SK-N-DZ (cell line): ENCODE data around the gene AGAP1.

ENCODE experiments used
- DNase-seq: peaks from one replicate; pipeline ENCODE4 v3.0.0-alpha.2; 2015; ENCODE audit warnings: low spot score

The AGAP1 gene

GRCh38 chr2:235486729-235487128, 7.1 kb upstream of the AGAP1 start:
- no peak for DNase-seq

GRCh38 chr2:235489897-235490296, 3.9 kb upstream of the AGAP1 start:
- DNase-seq: no peak

DNA sequence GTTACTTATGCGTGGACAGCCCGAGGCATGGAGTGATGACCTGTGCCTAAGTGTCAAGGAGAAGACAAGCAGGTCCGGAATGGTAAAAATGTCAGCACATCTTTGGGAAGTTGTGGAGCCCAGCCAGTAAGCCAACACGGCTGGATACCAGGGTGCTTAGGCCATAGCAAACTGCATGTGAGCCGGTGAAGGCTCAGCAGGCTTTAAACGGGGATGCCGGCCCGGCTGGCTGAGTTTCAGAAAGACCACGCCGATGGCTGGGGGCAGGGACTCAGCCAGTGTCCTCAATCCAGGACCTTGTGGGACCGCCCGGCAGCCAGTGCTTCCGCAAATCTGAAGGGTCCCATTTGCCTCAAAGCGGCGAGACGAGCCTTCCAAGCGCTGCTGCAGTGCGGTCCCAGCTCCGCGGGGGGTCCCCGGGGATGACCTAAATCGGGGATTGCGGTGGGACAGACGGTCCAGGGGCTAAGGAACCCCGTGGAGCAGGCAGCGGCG, 946 bp upstream of the AGAP1 start:
- DNase-seq: no peak

- DNase-seq: peak; percentile 38
Observed at GRCh38 chr2:235493402-235493774, 455 bp upstream of the AGAP1 start.

- no peak for DNase-seq
Observed at GRCh38 chr2:235494716-235495372, 1.0 kb downstream of the AGAP1 start.

- no peak for DNase-seq
Observed at GRCh38 chr2:235495373-235496238, 1.8 kb downstream of the AGAP1 start.

DNA sequence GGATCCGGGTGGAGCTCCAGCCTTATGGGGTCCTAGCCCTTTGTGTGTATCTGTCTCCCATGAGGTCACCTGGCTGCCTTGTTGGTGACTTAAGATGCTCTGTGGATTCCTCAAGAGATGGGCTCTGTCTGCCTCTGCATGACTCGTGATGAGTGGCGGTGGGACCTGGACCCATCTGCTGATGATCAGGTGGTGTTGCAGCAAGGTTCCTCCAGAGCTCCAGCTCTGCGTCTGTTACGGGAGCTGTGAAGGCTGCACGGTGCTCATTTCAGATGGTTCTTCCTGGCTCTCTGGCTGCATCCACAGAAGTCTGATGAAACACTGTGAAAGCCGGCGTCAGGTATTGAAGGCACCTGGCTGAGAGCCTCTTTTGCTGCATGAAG, 2.4 kb downstream of the AGAP1 start:
- no peak for DNase-seq

GRCh38 chr2:235497096-235497495, 3.3 kb downstream of the AGAP1 start:
- no peak for DNase-seq

GRCh38 chr2:235498541-235498940, 4.7 kb downstream of the AGAP1 start:
- no peak for DNase-seq

DNA sequence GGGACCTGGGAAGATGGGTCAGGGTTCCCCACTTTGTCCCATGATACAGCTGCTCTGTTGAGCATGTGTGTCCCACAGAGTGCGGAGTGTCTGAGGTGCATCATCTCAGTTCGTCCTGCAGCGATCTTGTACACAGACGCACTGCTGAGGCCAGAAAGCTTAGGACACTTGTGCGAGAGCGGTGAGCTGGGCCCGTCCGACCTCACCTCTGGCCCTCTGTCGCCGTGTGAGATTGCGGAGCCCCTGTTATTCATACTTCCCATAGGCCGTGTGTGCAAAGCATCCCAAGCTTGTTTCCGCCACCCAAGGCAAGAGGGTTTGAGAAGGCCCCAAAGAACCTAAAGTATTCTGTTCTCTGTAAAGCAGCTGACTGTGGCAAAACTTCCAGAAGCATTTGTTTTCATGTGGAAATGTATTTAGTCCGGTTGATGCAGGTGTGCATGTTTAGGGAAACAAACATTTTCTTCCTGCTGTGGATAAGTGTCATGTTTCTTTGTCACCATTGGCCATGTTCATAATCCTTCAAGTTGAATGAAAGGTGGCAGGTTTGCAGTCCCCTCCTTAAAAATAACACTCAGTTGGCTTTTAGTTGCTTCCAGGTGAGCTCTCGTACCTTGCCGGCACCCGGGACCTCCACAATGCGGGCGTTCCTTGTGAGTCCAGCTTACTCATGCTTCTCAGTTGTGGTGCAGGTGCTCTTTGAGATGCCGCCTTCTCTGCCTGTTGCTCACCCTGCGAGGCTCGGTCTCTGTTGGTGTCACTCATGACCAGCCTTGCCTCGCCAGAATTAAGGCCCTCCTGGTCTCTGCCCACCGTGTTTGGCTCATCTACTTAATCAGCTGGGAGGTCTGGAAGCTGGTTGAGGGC, 5.3 kb downstream of the AGAP1 start:
- DNase-seq: no peak

GRCh38 chr2:235500110-235500760, 6.4 kb downstream of the AGAP1 start:
- no peak for DNase-seq

DNA sequence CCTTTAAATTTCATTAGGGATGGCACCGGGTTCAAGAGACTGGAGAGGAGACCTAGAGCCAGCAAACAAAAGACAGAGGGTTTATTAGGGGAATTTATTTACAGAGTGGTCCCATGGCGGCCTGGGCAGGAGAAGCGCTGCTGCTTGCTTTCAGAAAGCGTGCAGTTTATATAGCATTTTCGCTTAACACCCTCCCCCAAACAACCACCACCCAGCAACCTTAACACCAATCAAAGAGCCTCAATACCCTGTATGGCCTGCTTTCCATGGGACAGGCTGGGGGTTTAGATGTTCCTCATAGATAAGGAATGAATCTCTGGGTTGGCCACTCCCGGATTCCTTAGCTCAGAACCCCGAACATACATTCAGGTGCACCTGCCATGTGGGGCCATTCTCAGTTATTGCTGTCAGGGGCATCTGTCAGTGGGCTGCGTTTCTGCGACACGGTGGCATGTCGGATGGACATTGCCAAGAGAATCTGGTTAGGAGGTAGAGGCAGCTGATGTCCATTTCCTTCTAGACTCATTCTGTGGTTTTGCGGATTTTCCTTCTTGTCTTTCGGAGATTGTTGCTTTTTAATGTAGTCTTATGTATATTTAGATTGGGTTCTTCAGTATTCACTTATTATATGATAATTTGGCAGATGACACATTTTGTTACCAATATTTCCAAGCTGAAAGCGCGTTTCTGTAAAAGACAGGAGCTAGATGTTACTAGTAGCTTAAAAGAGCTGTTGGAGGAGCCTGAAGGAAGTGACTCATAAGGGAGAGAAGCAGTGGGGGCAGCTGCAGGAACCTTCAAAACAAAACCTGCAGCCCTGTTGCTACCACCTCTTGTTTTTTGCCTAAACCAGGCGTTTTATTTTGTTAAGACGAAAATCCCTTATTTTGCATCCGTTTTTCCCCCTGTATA, 7.2 kb downstream of the AGAP1 start:
- DNase-seq: no peak

DNA sequence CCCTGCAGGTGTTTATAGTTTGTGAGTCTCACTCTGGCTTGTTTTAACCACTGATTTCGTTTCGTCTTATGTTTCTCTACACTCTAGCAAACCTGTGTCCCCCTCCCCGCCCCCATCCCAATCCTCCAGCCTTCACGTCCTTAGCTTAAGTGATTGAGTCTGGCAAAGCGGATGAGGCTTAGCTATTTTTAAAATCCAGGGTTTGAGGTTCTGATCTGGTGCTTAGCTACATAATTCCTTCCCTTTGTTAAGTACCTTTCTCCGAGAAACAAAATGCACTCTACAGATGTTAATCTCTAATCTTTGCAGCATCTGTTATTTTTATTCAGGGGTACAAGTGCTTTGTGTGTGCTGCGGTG, 7.8 kb downstream of the AGAP1 start:
- no peak for DNase-seq

DNA sequence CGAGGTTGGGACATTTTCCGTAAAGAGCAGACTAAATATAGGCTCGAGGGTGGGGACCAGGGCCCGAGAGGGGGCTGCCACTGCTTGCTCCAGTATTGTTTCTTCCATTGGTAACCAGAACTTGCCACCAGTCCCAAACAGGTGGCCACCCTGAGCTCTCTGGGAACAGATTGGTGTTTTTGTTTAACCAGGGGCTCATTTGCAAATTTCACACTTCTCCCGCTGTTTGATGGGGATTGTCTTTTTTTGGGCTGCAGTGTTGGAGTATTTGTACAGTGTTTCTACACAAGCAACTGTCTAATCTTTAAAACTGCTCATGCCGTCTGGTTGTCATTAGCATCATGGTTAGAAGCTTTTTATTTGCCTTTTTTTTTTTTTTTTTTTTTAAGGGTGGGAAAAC, 8.5 kb downstream of the AGAP1 start:
- DNase-seq: no peak

GRCh38 chr2:235504441-235505180, 10.8 kb downstream of the AGAP1 start:
- DNase-seq: no peak

GRCh38 chr2:235505181-235505741, 11.4 kb downstream of the AGAP1 start:
- no peak for DNase-seq

DNA sequence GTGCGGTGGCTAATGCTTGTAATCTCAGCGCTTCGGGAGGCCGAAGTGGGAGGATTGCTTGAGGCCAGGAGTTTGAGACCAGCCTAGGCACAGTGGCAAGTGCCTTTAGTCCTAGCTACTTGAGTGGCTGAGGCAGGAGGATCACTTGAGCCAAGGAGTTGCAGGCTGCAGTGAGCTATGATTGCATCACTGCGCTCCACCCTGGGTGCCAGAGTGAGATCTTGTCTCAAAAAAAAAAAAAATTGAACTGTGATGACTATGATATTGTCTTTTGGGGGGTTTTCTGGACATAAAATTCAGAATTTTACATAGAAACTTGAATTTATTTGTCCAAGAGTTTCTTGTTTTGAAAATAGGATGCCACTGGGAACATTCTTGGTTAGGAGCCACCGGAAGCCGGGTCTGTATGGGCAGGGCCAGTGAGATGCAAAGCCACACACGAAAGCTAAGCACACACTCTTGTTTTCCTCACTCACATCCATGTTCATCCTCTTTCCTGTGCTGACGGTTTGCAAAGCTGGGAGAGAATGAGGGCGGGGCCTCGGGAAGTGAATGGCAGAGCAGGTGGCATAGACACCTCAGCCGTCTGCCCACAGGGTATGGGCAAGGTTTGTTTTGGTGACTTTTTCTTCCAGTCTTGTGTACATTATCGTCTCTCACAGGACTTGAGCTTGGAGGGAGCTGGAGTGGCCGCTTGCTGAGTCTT, 12.6 kb downstream of the AGAP1 start:
- no peak for DNase-seq

DNA sequence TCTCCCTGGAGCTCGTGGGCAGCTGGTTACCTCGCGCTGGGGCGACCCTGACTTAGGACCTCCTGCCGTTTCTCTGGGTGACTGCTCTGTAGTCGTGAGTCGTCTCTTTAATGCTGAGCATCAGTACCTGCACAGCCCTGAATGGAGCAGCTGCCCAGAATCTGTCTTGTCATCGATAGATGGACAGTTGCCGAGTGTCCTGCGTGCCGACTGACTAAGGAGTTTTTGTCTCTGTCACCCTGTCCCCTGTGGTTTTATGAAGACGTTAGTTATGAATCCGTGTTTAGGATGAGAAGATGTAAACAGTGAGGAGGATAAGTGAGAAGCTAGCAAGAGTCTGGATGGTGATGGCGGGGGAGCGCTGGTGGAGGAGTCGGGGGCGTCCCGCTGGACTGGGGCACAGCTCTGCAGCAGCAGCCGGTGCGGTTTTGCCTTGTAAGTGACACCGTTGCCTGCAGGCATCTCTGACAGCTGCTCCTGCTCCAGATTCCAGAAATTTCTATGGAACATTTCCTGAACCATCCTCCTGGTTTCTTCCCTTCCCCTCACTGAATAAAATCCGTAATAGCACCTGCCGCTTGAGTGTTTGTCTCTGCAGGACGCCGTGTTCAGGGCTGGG, 13.3 kb downstream of the AGAP1 start:
- DNase-seq: no peak
